Astrocyte of the hippocampus (primary cell): ENCODE data around the gene NCBP1.
"Not testable (repeated sequence)": the region's sequence is repeated elsewhere in the genome, so short reads cannot be mapped to it uniquely, and the experiment has no call there.

Experiments
- DNase-seq: peaks from one replicate; pipeline ENCODE4 v3.0.0; 2011; ENCODE audit warnings: low read depth, low spot score

The NCBP1 gene

GRCh38 chr9:97673922-97674321, 40.3 kb downstream of the NCBP1 start:
- DNase-seq = no peak

GRCh38 chr9:97675655-97676054, 42.0 kb downstream of the NCBP1 start:
- no peak for DNase-seq

- no peak for DNase-seq
Measured at GRCh38 chr9:97682242-97682641, 48.6 kb downstream of the NCBP1 start.

GRCh38 chr9:97688654-97689053, 55.0 kb downstream of the NCBP1 start:
- DNase-seq = no peak

GRCh38 chr9:97689401-97690180, 56.0 kb downstream of the NCBP1 start:
- DNase-seq = no peak

- DNase-seq = no peak
Measured at GRCh38 chr9:97694769-97695168, 61.1 kb downstream of the NCBP1 start.

DNA sequence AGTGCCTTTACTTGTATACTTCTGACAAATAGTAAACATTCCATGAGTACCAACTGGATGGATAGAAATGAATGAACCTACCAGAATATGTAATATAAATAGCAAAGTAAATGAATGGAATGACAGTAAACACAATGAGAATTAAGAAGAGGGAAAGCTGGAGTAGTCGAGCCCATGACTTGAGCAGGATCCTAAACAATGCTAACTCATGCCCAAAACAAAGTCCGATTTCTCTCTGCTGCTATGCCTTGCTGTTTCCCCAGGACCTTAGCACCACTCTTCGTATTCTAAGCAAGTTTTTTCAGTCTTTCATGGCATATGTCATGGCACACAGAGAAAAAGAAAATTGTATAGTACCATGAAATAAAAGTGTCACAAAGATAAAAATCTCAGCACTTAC, 61.8 kb downstream of the NCBP1 start:
- DNase-seq = no peak

- DNase-seq = no peak
Measured at GRCh38 chr9:97695995-97696802, 62.6 kb downstream of the NCBP1 start.

DNA sequence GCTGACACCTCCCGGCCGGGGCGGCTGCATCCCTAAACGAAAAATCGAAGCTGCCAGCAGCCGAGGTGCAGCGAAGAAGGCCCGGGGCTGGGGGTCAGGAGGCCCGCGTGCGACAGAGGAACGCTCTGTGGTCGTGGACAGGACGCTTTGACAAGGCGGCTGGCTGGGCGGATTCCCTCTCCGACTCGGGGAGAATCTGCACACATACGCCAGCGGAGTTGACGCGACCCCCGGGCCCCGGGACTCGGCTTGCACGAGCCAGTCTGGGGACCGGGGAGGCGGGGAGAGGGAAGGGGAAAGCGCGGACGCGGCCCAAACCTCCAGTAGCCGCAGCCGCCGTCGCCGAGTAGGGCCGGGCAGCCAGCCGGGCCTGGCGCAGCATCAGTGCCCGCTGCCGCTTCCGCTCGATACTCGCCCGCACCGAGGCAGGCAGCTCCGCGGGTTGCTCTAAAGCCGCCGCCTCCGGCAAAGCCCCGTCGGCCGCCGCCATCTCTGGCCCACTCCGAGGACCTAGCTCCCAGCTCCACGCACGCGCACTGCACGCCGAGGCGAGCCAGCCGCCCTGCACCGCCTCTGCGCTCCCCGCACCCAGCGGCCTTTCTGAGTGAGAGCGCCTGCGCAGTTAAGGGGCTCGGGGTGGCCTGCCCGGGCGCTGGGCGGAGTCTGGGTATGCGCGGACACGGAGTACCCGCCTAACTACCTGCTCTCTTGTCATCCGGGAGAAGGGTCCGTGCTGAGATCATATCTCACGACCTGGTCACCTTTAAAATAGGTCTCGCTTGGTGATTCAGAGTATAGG, 63.4 kb downstream of the NCBP1 start, which contains the start of gene XPA:
Gene XPA (minus strand): TSS at position 538 of the 799 bp plus-strand sequence. CDS start 48 bp downstream, at position 490.
- peak; percentile 99 for DNase-seq

DNA sequence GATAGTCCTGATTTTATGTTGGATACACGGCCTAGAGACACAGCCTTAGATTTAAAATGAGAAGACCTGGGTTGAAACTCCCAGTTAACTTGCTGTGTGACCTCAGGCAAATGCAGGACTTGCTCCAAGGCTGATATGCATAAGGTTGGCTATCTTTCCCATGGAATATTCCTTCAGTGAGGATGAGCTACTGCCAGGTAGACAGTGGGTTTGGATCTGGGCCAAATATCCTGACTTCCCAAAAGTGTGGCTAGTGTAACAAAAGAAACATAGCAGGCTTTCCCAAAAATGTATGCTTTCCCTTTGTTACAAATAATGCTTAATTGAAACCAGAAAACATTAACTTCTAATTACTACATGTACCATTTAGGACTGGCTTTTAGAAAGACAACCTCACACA, 64.2 kb downstream of the NCBP1 start:
- no peak for DNase-seq

GRCh38 chr9:97698865-97699264, 65.2 kb downstream of the NCBP1 start:
- no peak for DNase-seq

DNA sequence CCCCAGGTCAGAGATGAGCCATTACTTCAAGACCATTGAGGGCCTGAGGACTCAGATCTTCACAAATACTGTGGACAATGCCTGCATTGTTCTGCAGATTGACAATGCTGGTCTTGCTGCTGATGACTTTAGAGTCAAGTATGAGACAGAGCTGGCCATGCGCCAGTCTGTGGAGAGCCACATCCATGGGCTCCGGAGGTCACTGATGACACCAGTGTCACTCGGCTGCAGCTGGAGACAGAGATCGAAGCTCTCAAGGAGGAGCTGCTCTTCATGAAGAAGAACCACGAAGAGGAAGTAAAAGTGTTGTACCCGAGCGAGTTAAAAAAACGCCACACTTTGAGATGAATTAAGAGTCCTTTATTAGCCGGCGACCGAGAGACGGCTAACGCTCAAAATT, 65.7 kb downstream of the NCBP1 start:
- not testable (repeated sequence) for DNase-seq

DNA sequence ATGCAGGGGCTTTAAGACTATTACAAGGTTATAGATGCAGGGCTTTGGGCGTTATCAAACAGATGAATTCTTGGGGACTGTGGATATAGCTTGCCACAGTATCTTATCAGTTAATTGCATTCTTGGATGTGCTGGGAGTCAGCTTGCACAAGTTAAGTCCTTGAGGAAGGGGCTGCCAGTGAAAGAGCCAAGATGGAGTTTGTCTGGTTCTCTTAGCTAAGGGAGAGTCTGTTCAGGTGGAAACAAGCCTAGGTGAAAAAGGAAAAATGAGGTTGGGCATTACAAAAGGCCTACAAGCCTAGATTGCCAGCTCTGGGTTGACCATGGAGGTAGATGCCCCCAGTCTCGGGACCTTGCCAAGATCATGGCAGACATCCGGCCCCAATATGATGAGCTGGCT, 66.2 kb downstream of the NCBP1 start:
- DNase-seq = not testable (repeated sequence)

- peak; percentile 94 for DNase-seq
Measured at GRCh38 chr9:97703437-97704344, 70.1 kb downstream of the NCBP1 start.

DNA sequence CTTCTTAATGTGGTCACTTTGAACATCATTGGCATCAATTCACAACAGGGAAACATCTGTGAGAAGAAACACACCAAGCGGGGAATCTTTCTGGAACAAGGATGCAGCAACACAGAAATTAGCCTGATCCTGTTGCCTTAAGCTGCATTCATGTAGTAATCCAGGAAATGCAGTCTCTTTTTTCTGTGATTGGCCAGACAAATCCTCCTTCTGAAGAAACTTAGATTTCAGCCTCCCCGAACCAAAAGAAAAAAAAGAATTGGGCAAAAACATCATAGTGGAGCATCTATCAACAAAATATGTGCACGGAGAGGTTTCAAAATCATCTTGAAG, 70.7 kb downstream of the NCBP1 start:
- DNase-seq = no peak

- DNase-seq = no peak
Measured at GRCh38 chr9:97704851-97705250, 71.2 kb downstream of the NCBP1 start.

DNA sequence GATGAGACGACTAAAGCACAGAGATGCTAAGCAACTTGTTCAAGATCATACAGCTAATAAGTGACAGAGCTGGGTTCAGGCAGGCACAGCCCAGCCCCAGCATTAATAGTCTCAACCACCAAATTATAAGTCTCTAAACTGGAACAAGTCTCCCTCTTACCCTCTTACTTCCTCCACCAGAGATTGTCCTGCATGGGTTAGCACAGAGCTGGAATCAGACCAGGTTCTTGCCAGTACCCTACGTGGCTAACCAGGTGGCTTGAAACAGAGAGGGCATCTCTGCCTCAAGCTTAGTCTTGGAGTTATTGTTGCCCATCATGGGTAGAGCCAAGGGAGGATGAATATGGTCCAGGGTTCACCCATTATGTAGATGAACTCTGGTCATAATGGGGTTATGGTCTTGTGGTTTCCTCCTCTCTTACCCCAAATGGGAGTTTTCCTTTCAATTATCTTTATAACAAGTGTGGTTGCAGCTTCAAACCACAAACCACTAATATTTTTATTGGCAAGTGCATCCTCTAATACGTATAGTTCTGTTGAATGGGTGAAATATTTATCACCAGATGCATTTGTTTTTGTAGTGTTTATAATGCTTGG, 71.8 kb downstream of the NCBP1 start:
- peak; percentile 68 for DNase-seq

DNA sequence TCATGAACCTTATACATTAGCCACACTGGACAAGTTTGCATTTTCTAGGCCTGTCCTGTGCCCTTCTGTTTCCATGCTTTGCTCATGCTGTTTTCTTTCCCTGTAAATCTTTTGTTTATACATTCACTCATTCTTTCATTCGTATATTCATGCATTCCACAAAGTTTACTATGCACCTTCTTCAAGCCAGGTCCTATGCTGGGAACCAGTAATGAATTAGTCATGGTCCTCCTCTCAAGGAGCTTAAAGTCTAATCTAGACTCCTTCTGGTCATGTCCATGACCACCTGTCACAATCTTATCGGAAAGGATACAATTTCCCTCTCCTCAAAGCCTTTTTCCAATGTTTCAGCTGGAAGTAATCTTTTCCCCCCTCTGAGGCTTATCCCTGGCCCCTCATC, 72.6 kb downstream of the NCBP1 start:
- no peak for DNase-seq

DNA sequence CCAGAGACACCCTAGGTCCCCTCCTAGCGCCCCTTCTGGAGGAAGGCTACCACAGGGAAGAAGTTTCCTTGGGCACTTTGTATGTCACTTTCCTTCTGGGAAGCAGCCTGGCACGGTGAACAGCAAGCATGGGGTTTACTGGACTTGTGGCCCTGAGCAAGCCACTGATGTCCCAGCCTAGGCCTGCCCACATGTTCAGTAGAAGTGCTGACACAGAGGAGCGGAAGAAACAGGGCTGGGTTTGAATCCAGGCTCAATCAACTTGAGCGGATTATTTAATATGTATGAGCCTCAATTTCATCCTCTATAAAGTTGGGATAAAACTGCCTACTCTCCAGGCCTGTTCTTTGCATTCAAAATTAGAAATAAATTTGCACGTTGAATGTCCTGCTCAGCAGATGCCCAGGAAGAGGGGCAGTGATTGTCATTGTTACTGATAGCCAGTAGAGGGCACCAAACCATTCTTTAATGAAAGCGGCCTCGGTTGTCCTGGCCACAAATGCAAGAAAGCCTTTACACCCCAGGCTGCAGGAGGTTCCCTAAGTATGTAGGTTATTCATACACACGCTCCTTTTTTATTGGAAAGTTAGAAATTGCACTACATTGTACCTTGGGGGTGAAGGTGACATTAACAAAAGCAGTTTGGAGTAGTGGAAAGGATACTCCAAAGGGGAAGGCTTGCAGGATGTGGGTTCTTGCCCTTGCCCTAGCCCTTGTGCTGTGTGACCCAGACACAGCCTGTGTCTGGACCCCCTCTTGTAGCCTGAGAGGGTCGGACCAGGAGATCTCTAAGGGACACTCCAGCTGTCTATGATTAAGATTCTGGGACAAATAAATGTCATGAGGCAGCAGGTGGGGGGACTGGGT, 77.0 kb downstream of the NCBP1 start:
- peak; percentile 84 for DNase-seq

DNA sequence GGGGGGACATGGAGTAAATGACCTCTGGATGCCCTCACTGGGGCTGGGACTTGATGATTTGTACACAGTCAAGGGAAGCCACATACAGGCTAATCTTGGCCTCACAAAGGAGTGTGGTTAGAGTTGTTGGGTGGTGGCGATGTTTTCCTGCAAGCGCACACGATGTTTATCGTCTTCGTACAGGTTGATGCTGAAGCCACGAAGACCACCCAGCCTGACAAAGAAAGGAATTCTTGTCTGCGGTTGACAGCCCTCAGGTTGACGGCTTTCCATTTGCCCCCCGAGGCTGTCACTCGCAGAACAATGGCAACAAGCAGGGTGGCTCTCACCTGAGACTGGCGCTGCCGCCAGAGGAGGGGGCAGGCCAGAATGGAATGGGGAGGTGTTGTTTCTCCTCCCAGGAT, 77.6 kb downstream of the NCBP1 start:
- peak; percentile 15 for DNase-seq
